Fibroblast of the aortic adventitia (primary cell): ENCODE data around the gene SNAP47. TPM values are rescaled to one million over a fixed set of nuclear protein-coding genes. Genes with fewer than 3 reads are reported as not detected.

Experiments used
- DNase-seq: peaks from one replicate; pipeline ENCODE4 v3.0.0-alpha.2; 2010; ENCODE audit warnings: low read depth
- H3K4me3 ChIP-seq: 2 replicates; pipeline ENCODE4 v1.5.1; 2011; ENCODE audit warnings: low read depth, mild to moderate bottlenecking, control low read depth, low read length, moderate library complexity
- total RNA-seq: library from RNA; depleted of rRNA; stranded (reverse); fragments of >200 nt; gene quantifications from 2 replicates; pipeline ENCODE4 v1.2.3, GENCODE V29; 2012; ENCODE audit warnings: low replicate concordance
- TF ChIP-seq, protein P1 (sequence below): IDR thresholded peaks from 2 replicates; pipeline ENCODE4 v1.5.1; 2011; ENCODE audit warnings: mild to moderate bottlenecking, low read length, control low read depth, inconsistent platforms; ENCODE audit not compliant: insufficient read depth

Gene SNAP47
- total RNA-seq, 1 donor, result 35.9 TPM

DNA sequence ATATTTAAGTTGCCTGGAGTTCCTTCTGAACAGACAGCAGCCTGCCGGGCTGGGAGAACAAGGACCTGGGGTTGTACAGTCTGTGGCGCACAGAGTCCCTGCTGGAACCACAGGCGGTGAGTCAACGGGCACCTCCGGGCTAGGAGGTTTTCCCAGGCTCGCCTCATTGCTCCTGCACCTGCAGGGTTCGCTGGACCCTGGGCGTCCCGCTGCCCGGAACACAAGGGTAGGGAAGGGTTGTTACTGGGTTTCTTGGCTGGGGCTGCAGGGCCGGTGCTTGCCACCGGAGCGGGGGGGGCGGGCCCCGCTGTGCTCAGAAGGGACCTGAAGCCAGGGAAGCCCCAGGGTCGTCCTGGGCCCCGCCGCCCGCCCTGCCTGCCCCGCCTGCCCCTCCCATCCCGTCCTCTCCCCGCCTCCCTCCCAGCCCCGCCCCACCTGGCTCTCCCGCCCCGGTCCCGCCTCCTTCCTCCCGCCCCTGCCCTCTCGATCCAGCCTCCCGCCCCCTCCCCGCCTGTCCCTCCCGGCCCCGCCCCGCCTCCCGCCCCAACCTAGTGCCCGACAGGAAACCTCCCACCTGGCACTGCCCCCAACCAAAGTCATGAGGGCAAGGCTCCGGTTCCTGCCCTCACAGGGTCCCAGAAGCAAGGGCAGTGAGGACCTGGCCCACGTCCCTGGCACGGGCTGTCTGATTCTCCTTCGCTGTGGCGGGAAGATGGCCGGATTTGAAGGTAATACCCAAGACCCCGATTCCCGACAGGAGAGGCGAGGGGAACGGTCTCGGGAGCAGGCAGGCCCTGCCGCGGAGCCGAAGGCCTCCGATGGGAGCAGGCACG, 7.0 kb upstream of the SNAP47 start:
- DNase-seq, result peak; percentile 29
- H3K4me3 ChIP-seq, result peak overlapping the region; percentile 67
- TF ChIP-seq, protein P1, sequence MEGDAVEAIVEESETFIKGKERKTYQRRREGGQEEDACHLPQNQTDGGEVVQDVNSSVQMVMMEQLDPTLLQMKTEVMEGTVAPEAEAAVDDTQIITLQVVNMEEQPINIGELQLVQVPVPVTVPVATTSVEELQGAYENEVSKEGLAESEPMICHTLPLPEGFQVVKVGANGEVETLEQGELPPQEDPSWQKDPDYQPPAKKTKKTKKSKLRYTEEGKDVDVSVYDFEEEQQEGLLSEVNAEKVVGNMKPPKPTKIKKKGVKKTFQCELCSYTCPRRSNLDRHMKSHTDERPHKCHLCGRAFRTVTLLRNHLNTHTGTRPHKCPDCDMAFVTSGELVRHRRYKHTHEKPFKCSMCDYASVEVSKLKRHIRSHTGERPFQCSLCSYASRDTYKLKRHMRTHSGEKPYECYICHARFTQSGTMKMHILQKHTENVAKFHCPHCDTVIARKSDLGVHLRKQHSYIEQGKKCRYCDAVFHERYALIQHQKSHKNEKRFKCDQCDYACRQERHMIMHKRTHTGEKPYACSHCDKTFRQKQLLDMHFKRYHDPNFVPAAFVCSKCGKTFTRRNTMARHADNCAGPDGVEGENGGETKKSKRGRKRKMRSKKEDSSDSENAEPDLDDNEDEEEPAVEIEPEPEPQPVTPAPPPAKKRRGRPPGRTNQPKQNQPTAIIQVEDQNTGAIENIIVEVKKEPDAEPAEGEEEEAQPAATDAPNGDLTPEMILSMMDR, result no peak

DNA sequence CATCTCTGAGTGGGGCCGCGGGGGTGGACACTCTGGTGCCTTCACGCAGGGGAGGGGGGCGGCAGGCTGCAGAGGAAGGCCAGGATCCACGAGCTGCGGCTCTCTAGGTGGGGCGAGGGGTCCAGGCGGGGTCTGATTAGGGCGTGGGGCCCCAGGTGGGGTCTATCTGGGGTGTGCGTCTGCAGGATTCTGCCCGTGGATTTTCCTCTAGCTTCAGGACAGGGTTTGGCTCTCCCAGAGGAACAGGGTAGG, 6.4 kb upstream of the SNAP47 start:
- H3K4me3 ChIP-seq, result peak overlapping the region; percentile 67
- DNase-seq, result no peak
- TF ChIP-seq, protein P1, result no peak

DNA sequence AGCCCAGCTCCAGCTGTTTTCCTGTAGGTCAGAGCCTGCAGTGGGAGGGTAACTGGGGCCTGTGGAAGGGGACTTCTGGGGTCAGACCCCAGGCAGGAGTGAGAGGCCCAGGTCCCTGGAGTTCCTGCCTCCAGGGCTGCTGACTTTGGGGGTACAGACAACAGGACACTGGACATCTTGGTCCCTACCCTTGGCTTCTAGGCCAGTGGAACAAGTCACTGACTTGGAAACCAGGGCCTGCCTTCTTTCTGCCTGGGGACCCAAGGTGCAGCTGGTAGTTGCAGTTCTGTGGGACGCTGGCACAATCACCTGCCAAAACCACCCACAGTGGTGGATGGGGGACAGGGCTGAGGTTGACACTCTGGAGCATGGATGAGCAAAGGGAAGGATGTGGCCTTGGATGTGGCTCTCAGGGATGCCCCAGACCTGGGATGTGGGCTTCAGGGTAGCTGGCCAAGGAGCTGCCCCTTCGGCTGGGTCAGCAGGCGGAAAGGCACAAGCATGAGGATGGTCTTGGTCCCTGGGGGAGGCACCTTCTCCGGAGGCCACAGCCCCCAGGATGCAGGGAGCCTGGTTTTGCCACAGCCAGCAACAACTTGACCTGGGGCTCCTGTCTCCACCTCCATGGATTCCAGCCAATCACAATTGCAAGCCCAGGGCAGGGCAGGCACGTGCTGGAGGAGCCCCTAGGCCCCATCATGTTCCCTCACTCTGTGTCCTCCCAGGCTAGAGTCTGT, 5.9 kb upstream of the SNAP47 start:
- TF ChIP-seq, protein P1, result no peak
- DNase-seq, result no peak
- H3K4me3 ChIP-seq, result peak overlapping the region; percentile 67

GRCh38 chr1:227729881-227730629, 5.2 kb upstream of the SNAP47 start:
- H3K4me3 ChIP-seq, result no peak overlapping the region
- TF ChIP-seq, protein P1, result peak; percentile 90
- DNase-seq, result peak; percentile 70

- no peak for DNase-seq
- TF ChIP-seq, protein P1, result no peak
- H3K4me3 ChIP-seq, result no peak overlapping the region
Observed at GRCh38 chr1:227730630-227731151, 4.5 kb upstream of the SNAP47 start.

DNA sequence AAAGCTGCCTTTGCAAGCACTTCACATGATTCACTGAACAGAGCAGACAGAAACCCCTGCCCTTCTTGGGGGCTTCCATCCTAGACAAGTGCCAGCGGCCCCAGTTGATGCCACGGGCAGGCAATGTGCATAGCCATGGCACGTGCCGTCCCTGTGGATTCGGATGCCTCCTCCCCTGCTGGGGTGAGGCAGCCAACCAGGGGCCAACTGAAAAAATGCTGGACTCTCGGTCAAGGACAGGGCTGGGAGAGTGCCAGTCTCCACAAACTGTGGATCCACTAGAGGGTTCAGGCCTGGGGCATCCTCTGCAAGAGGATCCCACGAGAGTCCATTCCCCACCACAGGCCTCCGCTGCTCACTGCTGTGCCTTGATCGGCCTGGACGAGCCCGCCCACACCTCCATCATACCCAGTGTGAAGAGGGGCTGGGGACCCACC, 4.0 kb upstream of the SNAP47 start:
- TF ChIP-seq, protein P1, result no peak
- H3K4me3 ChIP-seq, result no peak overlapping the region
- DNase-seq, result no peak
